ENCODE data around the gene SESN1.

DNA sequence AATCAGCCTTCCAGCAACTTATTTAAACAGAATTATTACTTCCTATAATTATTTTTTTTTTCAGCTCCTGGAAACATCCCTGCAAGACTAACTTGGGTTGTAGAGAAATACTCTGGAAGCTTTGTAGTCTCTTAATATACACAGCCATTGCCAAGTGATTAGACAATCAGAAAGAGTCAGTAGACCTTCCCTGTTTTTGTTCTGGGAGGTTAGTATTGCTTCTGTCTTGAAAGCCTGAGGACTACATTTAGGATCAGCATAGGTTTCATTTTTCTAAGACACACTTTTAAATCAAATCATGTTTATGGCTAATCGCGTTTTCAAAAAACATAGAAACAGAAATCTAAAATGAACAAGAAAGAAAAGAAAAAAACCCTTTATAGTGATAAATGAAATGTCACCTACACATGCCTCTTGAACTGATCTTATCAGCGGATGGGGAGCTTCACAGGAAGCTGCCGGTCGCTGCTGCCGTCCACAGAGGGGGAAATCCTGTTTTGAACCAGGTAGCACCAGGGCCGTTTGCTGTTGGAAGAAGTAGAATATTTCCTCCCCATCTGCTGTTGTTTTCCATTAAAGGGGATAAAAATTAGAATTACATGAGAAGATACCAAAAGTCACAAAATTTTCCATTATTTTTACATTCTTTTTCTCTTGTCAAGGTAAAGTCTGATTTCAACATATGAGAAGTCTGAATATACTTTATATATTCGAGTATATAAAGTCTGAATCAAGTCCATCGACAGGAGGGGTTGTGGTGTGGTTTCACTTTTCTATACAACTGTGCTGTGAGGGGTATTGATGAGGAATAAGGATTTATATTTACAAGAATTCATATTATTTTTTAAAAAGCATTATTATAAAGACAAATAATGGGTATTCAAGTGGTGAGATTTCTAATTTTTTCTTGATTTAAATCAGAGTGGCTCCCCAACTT, 151.8 kb downstream of the SESN1 start:
- no peak for TF ChIP-seq BHLHE40 (IDR thresholded peaks at IDR 0.05; ENCODE audit: borderline replicate concordance)
- TF ChIP-seq FOXK2 (IDR thresholded peaks at IDR 0.05): no peak
- no peak for TF ChIP-seq FOXM1 (IDR thresholded peaks at IDR 0.05; ENCODE audit: borderline replicate concordance)
- no peak for TF ChIP-seq FOXA1 (IDR thresholded peaks at IDR 0.05)
- TF ChIP-seq HDGF (IDR thresholded peaks at IDR 0.05; ENCODE audit: borderline replicate concordance): no peak
- TF ChIP-seq NFRKB (IDR thresholded peaks at IDR 0.05): no peak
- no peak for TF ChIP-seq ELF4 (IDR thresholded peaks at IDR 0.05)
- no peak for TF ChIP-seq SP1 (IDR thresholded peaks at IDR 0.05)
- TF ChIP-seq, protein P1, sequence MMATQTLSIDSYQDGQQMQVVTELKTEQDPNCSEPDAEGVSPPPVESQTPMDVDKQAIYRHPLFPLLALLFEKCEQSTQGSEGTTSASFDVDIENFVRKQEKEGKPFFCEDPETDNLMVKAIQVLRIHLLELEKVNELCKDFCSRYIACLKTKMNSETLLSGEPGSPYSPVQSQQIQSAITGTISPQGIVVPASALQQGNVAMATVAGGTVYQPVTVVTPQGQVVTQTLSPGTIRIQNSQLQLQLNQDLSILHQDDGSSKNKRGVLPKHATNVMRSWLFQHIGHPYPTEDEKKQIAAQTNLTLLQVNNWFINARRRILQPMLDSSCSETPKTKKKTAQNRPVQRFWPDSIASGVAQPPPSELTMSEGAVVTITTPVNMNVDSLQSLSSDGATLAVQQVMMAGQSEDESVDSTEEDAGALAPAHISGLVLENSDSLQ (IDR thresholded peaks at IDR 0.05): no peak
- TF ChIP-seq ARNT (IDR thresholded peaks at IDR 0.05): no peak
- TF ChIP-seq ZNF384 (IDR thresholded peaks at IDR 0.05): no peak
- no peak for TF ChIP-seq CTBP1 (IDR thresholded peaks at IDR 0.05; ENCODE audit: borderline replicate concordance)
- no peak for TF ChIP-seq SUZ12 (IDR thresholded peaks at IDR 0.05)

Measured in HEK293T (cell line).